ENCODE results near the gene MPL.
"Not testable (repeated sequence)": the region's sequence is repeated elsewhere in the genome, so short reads cannot be mapped to it uniquely, and the experiment has no call there.

MPL gene

GRCh38 chr1:43395523-43395922, 57.9 kb downstream of the MPL start:
- Histone ChIP-seq H3K36me3 (ENCODE audit: control insufficient read depth, insufficient read depth, low read length) (no peaks in the 10 kb centered on the region), H3K27ac (ENCODE audit: low read length) (no peak overlapping the region), H3K27me3 (ENCODE audit: control insufficient read depth, insufficient read depth, low read length) (no peaks in the 10 kb centered on the region), H3K4me3 (ENCODE audit: low read length) (no peak overlapping the region), H3K4me1 (ENCODE audit: control insufficient read depth, insufficient read depth, low read length) (no peaks in the 10 kb centered on the region), H3K9me3 (ENCODE audit: control insufficient read depth, insufficient read depth, low read length) (no peaks in the 10 kb centered on the region)
- no CpG with 5 or more reads among the region's 4 CpGs for WGBS (ENCODE audit: insufficient coverage, insufficient read length)
- DNase-seq (ENCODE audit: low read depth, low spot score) = no peak

- H3K4me3 ChIP-seq (ENCODE audit: low read length) = no peak overlapping the region
- H3K27ac ChIP-seq (ENCODE audit: low read length) = no peak overlapping the region
- WGBS (ENCODE audit: insufficient coverage, insufficient read length) = no CpG with 5 or more reads among the region's 1 CpG
Measured at GRCh38 chr1:43396059-43396458, 58.4 kb downstream of the MPL start.

GRCh38 chr1:43398227-43398626, 60.6 kb downstream of the MPL start:
- WGBS (ENCODE audit: insufficient coverage, insufficient read length) = no CpG with 5 or more reads among the region's 3 CpGs

More at GRCh38 chr1:43396059-43396458, 58.4 kb downstream of the MPL start:
- DNase-seq (ENCODE audit: low read depth, low spot score) = no peak
- Histone ChIP-seq H3K27me3 (ENCODE audit: control insufficient read depth, insufficient read depth, low read length) (no peaks in the 10 kb centered on the region), H3K9me3 (ENCODE audit: control insufficient read depth, insufficient read depth, low read length) (no peaks in the 10 kb centered on the region), H3K36me3 (ENCODE audit: control insufficient read depth, insufficient read depth, low read length) (no peaks in the 10 kb centered on the region), H3K4me1 (ENCODE audit: control insufficient read depth, insufficient read depth, low read length) (no peaks in the 10 kb centered on the region)

GRCh38 chr1:43400441-43400840, 62.8 kb downstream of the MPL start:
- not testable (repeated sequence) for DNase-seq (ENCODE audit: low read depth, low spot score); H3K27me3 ChIP-seq (ENCODE audit: control insufficient read depth, insufficient read depth, low read length); H3K36me3 ChIP-seq (ENCODE audit: control insufficient read depth, insufficient read depth, low read length); H3K27ac ChIP-seq (ENCODE audit: low read length); H3K4me1 ChIP-seq (ENCODE audit: control insufficient read depth, insufficient read depth, low read length); H3K9me3 ChIP-seq (ENCODE audit: control insufficient read depth, insufficient read depth, low read length); H3K4me3 ChIP-seq (ENCODE audit: low read length)
- WGBS (ENCODE audit: insufficient coverage, insufficient read length) = no CpG with 5 or more reads among the region's 9 CpGs

More at GRCh38 chr1:43398227-43398626, 60.6 kb downstream of the MPL start:
- DNase-seq (ENCODE audit: low read depth, low spot score) = no peak
- no peak overlapping the region for H3K4me3 ChIP-seq (ENCODE audit: low read length)
- no peak overlapping the region for H3K27ac ChIP-seq (ENCODE audit: low read length)
- H3K36me3 ChIP-seq (ENCODE audit: control insufficient read depth, insufficient read depth, low read length) = no peaks in the 10 kb centered on the region
- H3K4me1 ChIP-seq (ENCODE audit: control insufficient read depth, insufficient read depth, low read length) = no peaks in the 10 kb centered on the region
- no peaks in the 10 kb centered on the region for H3K9me3 ChIP-seq (ENCODE audit: control insufficient read depth, insufficient read depth, low read length)
- H3K27me3 ChIP-seq (ENCODE audit: control insufficient read depth, insufficient read depth, low read length) = no peaks in the 10 kb centered on the region

- no peak overlapping the region for H3K4me3 ChIP-seq (ENCODE audit: low read length)
- H3K36me3 ChIP-seq (ENCODE audit: control insufficient read depth, insufficient read depth, low read length) = no peaks in the 10 kb centered on the region
- H3K4me1 ChIP-seq (ENCODE audit: control insufficient read depth, insufficient read depth, low read length) = no peaks in the 10 kb centered on the region
- no CpG with 5 or more reads among the region's 6 CpGs for WGBS (ENCODE audit: insufficient coverage, insufficient read length)
- H3K9me3 ChIP-seq (ENCODE audit: control insufficient read depth, insufficient read depth, low read length) = no peaks in the 10 kb centered on the region
- H3K27me3 ChIP-seq (ENCODE audit: control insufficient read depth, insufficient read depth, low read length) = no peaks in the 10 kb centered on the region
- H3K27ac ChIP-seq (ENCODE audit: low read length) = no peak overlapping the region
- no peak for DNase-seq (ENCODE audit: low read depth, low spot score)
Measured at GRCh38 chr1:43402089-43402865, 64.7 kb downstream of the MPL start.
